ENCODE measurements around the gene PHAF1.
A peak's percentile ranks its signal among the peaks of the same experiment; 100 is the strongest.

Gene PHAF1

DNA sequence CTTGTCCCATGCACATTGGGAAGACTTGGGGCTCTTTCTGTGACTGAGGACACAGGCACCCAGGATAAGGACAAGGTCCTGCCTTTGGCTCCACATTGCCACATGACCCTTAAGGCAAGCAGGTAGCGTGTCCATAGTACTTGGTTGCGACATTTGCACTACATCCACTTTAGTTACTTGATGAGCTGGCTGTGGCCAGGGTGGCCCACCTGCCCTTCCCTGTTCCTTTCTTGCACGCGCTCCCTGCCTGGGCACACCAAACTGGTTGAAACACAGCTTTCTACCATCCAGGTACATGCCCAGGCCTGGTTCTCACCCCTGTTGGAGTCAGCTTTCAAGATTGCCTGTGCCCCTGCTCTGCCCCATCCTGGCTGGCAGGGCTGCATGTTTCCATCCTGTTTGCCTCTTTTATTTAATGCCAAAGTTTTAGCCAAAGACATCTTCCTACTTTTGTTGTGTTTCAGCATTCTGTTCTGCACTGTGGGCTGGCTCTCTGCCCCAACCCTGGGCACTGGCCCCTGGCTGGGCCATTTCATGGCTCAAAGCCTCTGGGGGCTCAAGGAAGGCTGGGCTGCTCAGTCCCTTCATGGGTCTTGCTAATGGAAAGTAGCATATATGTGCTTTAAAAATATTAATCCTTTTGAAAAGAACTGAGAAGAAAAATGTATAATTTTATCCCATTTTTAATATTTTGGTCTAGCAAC lies 37.8 kb downstream of the PHAF1 start:
- DNase-seq (ENCODE audit: low spot score), result no peak

DNA sequence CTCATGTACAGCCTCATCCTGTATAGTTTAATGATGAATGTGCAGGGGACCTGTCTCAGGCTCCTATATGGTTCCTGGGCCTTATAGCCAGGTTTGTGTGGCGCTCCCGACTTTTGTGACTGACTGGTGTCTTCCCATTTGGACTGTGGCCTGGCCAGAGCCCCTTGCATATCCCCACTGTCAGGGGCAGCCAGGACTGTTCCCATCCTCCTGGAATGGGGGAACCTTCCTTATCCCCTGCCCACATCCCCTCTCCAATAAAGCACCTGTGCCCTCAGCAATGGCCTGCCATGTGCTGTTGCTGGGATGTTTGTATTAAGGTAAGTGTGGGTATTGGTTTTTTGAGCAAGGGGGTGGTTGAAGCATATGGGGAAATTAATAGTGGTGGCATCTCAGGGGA lies 38.5 kb downstream of the PHAF1 start:
- no peak for DNase-seq (ENCODE audit: low spot score)

DNA sequence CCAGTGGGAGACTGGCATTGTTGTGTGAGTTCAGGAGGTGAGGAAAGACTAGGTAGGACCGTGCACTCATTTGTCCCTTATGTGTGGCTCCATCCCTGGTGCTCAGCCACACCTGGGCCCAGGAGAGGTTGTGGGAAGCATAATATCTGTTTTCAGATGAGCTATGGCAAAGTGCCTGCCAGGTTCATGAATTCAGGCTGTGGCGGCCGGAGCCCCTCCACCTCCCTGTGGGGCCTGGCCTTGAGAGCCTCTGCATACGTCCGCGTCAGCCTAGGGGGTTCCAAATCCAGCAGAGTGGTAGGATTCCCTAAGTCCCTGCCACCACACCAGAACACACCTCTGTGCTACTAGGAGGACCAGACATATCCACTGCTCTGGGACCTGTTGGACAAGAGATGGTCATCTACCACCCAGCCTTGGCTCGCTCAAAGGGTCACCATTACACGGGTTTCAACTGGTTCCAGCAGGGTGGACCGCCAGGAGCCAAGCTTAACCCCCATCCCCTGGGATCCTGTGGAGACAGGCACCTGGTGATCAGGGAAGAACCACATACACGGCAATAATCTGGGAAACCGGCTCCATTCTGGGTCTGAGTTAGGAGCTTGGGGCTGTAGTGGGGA lies 39.0 kb downstream of the PHAF1 start:
- DNase-seq (ENCODE audit: low spot score), result no peak

DNA sequence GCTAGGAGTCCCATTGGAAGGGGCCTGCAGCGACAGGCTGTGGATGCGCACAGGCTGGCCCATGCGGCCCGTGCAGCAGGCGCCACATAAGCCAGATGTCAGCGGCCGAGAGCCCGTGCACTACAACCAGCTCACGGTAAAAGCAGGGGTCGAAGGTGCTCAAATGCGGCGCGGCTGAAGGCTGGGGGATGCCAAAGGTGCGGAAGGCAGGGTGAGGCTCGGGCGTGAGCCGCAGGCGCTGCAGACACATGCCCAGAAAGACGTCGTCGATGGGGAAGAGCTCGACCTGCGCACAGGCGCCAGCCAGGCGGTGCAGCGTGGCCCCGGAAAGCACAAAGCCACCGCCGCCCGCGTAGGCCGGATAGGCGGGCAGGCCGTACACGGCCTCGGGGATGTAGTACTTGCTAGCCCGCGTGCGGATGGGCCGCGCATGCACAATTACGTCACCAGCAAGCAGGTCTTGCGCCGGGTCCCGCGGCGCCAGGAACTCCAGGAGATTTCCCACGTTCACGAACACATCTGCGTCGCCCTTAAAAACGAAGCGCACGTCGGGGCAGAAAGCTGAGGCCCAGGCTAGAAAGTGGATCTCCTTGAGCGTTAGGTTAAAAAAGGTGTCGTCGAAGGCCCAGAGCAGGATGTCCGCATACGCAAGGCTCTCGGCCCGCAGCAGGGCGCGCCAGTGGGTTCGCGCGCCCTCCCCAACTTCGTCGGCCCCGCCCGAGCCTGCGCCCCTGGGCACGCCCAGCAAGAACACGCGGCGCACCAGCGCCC lies 39.7 kb downstream of the PHAF1 start:
- DNase-seq (ENCODE audit: low spot score), result no peak

DNA sequence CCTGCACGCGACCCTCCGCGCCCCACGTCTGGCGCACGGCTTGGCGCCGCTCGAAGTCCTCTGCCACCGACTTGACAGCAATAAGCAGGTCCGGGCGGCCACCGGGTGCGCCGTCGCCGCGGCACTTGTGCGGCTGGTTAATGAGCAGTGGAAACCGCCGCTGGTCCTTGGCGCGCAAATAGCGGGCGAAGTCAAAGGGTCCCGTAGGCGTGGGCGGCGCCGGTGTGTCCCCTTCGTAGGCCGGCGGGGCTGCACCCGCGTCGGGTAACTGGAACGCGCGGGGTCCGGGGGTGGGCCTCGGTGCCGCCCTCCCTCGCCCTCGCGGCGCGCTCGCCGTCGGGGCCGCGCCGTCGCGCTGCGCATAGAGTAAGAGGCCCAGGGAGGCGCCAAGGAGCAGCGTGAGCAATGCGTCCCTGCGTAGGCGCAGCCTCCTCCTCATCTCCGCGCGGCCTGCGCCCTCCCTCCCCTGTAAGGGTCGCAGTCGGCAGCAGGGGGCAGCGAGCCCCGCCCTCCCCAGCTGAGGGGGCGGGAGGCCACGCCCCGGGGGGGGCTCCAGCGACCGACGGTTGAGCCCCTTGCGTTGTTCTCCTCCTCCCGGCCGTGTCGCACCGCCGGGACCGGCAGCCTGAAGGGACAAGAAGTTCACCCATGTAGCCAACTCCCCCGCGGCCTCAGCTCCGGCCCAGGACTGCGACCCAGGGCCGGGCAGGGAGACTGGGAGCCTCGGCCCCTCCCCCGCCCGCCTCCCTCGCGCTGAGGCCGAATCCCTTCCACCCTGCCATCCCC lies 40.5 kb downstream of the PHAF1 start:
- DNase-seq (ENCODE audit: low spot score), result peak; percentile 29

DNA sequence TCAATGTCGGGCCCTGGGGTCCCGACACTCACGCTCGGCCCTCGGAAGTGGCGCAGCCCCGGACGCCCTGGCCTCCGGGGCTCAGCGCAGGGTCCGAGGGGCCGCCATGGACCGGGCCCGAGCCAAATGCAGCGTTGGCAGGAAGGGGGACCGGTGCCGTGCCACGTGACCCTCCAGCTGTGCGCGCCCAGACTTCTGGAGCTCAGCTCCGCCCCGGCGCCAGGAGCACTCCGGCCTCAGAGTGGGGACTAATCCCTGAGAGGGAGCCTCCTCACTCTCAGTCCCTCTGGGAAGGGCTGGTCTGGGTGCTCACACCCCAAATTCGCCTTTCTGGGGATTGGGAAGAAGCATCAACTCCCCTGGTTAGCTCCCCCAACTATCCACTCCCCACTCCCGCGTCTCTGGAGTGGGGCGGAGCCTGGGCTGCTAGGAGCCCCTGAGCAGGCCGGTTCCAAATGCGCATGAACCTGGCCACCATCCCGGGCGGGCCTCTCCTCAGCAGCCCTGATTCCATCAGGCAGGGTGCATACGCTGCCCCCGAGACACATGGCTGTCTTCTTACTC lies 41.2 kb downstream of the PHAF1 start, which contains the start of gene B3GNT9:
Gene B3GNT9, minus strand, starts transcription at position 166 of the 564 bp plus-strand sequence. CDS start 513 bp downstream, outside the sequence.
- peak; percentile 48 for DNase-seq (ENCODE audit: low spot score)

DNA sequence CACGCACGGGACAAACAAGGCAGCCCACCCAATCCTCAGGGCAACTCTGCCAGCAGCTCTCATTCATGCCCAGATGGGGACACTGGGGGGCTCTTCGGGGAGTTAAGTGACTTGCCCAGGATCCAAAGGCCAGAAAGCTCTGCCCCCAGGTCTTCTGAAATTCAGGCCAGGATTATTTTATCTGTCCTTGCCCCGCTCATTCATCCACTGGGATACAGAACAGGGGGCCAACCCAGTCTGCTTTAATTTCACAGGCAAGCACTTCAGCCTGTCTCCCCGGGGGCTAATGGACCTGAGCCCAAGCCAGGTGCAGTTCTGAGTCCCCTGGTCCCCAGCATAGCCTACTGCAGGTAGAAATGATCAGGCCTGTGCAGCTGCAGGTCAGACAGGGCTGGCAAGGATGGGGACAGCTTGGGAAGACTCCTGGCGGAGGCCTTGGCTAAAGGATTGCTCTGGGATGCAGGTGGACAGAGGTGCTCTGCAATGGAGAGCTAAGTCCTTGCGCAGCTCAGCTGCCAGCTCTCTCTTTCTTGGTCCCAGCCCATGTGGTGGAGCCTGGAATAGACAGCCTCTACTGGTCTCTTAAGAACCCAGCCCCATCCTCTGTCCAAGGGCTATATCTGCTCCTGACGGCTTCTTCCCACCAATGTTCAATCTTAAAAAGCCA lies 41.8 kb downstream of the PHAF1 start:
- DNase-seq (ENCODE audit: low spot score), result no peak

DNA sequence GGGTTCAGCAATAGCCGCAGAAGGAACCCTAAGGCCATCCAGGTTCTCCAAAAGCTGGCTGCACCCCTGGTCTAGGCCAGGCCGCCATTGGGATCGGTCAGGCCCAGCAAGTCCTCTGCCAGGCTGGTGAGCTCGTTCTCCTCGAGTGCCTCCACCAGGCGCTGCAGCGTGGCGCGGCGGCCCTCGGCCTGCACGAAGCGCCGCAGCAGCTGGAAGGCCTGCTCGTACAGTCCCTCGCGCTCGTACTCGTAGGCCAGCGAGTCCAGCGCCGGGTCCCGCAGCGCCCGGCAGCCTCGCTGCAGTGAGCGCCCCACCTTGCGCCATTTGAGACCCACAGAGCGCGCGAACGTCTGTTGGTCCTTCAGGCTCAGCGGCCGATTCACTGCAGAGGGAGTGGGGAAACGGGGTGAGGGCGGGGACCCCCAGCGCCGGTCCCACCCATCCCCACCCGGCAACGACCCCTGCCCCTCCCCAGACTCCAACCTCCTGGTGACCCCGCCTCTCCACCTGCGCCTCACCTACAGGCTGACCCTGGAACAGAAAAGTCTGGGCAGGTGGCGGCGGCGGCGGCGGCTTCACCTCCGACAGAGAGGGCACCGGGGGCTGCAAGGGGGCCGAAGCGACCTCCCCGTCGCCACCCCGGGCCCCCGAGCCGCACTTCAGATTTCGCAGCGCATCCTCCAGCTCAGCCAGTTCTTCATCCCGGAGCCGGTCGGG lies 45.0 kb downstream of the PHAF1 start:
- no peak for DNase-seq (ENCODE audit: low spot score)

DNA sequence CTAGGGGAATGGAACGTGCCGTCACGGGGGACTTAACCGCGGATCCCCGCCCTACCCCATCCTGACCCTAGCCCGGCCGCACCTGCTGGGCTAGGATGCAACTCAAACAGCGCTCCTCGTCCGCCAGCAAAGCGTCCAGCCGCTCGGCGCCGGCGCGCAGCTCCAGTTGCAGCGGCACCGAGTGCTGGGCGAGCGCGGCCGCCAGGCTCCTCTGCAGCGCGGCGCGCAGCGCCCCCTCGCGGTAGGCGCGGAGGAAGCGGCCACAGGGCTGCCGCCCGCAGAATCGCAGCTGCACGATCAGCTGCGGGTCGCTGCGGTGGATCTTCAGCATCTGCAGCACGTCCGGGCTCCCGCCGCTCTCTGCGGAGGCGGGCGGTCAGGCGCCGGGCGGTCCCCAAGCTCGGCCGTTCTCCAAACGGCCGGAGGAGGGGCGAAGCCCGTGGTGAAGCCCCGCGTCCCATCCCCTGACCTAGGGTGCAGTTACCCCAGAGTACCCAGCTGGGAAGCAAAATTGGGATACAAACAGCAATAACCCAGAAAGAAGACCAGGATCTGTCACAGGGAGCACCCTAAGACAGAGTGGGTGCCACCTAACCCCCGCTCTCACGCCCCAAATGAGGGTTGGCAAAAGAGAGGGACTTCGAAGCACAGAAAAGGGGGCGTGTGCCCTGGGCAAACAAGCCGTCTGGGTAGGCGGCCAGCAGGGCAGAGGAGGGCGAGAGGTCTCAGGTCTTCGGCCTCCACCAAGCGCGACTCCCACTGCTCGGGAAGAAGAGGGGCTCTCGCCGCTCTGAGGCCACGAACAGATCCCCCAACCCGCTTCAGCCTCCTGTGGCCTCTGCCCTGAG lies 45.8 kb downstream of the PHAF1 start:
- DNase-seq (ENCODE audit: low spot score), result peak; percentile 62

DNA sequence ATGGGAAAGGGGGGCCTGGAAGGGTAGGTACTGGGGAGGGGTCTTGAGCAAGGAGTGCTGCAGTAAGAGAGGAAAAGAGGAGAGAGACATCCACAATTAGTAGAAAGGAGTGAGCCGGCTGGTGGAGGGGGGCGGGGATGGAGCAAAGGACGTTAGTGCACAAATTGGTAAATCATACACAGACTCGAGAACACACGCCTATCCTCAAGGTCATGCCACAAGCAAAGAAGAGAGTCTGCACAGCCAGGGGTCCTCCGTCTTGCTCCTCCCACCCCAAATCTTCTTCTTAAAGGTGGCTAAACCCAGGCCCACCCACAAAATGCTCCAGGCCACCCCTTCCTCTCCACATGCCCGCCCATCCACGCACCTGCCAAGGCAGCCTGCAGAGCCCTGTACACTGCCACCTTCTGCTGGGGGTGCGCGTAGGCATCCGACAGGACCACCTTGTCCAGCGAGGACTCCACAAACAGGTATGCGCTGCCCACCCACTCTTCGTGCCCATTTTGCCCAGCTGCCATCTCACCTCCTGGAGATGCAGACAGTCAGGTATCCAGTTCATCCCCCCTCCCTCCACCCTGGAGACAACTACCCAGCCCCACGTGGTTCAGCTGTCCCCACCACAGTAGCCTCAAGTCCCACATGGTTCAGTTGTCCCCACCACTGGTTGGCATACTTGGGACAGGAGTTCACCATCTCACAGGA lies 46.6 kb downstream of the PHAF1 start:
- no peak for DNase-seq (ENCODE audit: low spot score)

DNA sequence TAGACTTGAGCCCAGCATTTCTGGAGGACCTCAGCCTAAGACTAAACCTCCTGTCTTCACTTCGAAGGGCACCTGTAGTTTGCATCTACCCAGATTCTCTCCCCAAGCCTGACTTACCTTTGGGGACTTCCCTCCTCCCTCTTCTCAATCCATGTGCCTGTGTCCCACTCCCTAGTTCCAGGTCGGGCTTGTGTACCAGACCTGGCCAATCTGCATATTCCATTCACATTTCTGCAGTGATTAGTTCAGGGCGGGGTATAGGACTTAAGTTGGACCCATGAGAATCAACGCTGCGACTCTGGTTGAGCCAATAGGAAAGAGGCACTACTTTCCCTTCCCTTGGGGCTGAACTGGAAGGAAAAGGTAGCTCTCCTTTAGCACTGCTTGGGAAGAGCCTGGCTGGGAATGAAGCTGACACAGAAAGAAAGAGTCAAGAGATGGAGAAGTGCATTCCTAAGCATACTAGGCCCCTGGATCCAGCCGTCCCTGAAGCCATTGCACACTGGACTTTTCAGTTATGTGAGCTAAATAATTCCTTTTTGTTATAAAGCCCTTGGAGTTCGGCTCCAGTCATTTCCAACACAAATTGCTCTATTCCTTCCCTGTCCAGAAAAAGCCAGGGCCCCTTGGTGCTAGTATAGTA lies 47.5 kb downstream of the PHAF1 start:
- no peak for DNase-seq (ENCODE audit: low spot score)

DNA sequence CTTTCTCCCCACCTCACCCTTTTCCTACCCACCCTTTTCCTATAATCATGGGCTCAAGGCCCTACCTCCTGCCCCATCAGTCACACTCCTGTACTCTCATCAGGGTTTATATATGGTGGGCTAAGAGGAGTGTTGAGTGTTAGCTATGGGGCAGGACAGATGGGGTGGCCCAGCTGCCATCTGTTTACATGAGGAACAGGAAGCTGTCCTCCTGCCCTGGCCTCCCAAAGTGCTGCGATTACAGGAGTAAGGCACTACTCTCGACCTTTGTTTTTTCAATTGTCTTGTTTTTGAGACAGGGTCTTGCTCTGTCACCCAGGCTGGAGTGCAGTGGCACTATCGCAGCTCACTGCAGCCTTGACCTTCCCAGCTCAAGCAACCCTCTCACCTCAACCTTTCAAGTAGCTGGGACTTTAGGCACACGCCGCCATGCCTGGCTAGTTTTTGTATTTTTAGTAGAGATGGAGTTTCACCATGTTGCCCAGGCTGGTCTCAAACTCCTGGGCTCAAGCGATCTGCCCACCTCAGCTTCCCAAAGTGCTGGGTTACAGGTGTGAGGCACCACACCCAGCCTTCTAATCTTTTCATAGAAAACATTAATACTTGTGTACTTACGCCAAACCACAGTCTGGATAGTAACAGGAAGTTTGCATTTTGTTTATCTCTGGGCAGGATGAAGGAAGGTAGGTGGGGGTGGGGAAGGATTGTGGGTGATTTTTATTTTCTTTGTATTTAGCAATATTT lies 48.3 kb downstream of the PHAF1 start:
- DNase-seq (ENCODE audit: low spot score), result no peak

DNA sequence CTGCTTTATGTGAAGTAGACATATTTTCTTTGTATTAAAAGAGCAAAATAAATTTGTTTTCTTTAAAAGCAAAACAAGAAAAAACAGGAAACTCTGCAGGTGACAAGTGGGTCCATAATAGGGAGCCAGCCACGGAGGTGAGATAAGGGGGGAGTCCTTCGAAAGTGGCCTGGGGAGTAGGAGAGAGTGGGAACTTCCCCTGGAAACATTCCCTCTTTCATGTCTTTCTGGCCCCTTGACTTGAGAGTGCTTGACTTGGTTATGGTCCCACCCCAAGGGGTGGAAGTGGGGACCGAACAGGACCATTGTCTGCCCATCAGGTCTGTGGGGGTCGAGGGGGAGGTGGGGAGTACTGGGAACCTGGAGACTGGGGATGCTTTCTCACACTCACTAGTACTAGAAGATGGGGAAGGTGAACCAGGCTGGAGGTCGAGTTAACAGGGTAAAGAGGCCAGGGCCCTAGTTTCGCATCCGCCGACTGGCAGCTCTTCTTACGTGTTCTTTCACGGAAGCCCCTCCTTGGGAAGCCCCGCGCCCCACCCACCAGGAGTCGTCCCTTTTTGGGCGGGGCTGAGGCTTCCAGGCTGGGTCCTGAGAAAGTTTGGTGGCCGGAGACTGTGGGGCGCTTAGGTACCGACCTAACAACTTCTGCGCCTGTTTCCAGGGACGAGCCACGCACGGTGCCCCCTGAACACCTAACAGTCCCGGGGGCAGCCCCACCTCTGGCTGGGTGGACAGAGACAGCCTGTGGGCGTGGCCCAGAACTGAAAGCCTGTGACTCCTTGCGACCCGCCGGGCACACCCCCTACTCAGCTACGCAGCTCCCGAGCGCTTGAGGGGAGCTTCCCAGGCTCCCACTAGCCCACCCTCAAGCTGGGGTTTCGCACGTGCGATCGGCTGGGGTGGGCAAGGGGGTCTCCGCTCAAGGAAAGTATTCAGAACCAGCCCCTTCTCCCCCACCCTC lies 49.2 kb downstream of the PHAF1 start:
- peak; percentile 27 for DNase-seq (ENCODE audit: low spot score)

DNA sequence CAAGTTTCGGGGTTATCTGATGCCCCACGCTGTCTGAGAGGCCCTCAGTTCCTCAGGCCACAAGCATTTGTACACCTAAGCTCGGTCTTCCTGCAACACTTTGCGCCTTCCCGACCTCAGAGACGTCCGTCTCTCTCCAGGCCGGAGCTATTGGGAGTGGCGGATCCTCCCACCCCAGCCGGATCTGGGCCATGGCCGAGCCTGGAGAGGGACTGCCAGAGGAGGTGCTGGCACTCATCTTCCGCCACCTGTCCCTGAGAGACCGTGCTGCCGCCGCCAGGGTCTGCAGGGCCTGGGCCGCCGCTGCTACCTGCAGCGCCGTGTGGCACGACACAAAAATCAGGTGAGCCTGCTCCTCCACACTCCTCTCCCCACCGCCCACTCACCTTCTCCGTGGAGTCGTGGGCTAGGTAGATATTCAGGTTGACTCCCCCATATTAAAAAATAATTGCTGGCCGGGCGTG lies 51.9 kb downstream of the PHAF1 start:
- DNase-seq (ENCODE audit: low spot score), result no peak

DNA sequence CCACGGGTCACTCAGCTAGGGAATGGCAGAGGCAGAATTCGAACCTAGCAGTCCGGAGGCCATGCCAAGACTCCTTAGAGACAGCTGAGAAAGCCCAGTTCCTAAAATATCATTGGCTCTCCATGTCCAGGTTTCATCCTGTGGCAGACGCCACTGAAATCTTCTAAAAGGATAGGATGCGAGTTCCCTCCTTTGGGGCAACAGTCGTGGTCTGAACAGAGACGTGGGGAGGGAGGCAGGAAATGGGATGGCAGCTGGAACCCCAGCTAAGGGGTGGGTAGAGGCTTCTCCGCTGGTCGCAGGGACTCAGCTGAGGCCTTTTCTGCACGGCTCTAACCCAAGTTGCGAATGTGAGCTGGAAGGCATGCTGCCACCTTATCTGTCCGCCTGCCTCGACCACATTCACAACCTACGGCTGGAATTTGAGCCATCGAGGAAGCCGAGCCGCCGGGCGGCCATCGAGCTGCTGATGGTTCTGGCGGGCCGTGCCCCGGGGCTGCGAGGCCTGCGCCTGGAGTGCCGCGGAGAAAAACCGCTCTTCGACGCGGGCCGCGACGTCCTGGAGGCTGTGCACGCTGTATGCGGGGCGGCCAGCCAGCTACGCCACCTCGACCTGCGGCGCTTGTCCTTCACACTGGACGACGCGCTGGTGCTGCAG lies 52.9 kb downstream of the PHAF1 start:
- no peak for DNase-seq (ENCODE audit: low spot score)

Measured in SW480 (cell line).